OCI-LY7 (cell line): ENCODE data around the gene PTPN18. TPM values are rescaled to one million over a fixed set of nuclear protein-coding genes. Genes with fewer than 3 reads are reported as not detected.

Experiments used
- BruUV-seq: library from RNA; stranded (reverse); fragments of 400-500 nt; replicated peaks from 2 replicates; lab custom pipeline; 2021; lab: Mats Ljungman, UMichigan
- CTCF ChIA-PET: fragments of 300-600 bp; sonication (Branson Sonifier 250); formaldehyde crosslinking; loops from one replicate; lab custom pipeline; 2022; ENCODE audit warnings: antibody characterized with exemption; ENCODE audit not compliant: unreplicated experiment; lab: Charles Lee
- POLR2A ChIA-PET: fragments of 300-600 bp; sonication (Branson Sonifier 250); formaldehyde crosslinking; loops from one replicate; lab custom pipeline; 2022; ENCODE audit warnings: antibody characterized with exemption; lab: Charles Lee
- DNase-seq: peaks from one replicate; pipeline ENCODE4 v3.0.0-alpha.2; 2015; ENCODE audit warnings: low spot score
- H2AFZ ChIP-seq: fragments of 200-600 bp; sonication (generic), shearing (Covaris generic); 2 replicates; pipeline ENCODE4 v1.6.1; 2014; ENCODE audit warnings: mild to moderate bottlenecking, antibody characterized with exemption, low read length, moderate library complexity
- H3K27ac ChIP-seq: fragments of 200-600 bp; sonication (generic); 2 replicates; pipeline ENCODE4 v1.5.1; 2014; ENCODE audit warnings: mixed run types, low read depth, mild to moderate bottlenecking, moderate library complexity, low read length, inconsistent platforms; ENCODE audit not compliant: poor library complexity, severe bottlenecking
- H3K36me3 ChIP-seq: fragments of 200-600 bp; sonication (generic); 2 replicates; pipeline ENCODE4 v1.6.1; 2014; ENCODE audit warnings: mild to moderate bottlenecking, antibody characterized with exemption, low read length, moderate library complexity, mixed read lengths; ENCODE audit not compliant: insufficient read depth
- H3K4me1 ChIP-seq: fragments of 200-600 bp; sonication (generic); 2 replicates; pipeline ENCODE4 v1.5.1; 2014; ENCODE audit warnings: mild to moderate bottlenecking, low read length; ENCODE audit not compliant: insufficient read depth, poor library complexity, severe bottlenecking
- H3K4me2 ChIP-seq: fragments of 200-600 bp; sonication (generic); 2 replicates; pipeline ENCODE4 v1.6.1; 2014; ENCODE audit warnings: mild to moderate bottlenecking, low read length
- H3K4me3 ChIP-seq: fragments of 200-600 bp; sonication (generic); 2 replicates; pipeline ENCODE4 v1.5.1; 2014; ENCODE audit warnings: mild to moderate bottlenecking, low read depth, low read length; ENCODE audit not compliant: poor library complexity, severe bottlenecking
- H3K79me2 ChIP-seq: fragments of 200-600 bp; sonication (generic); 2 replicates; pipeline ENCODE4 v1.6.1; 2016; ENCODE audit warnings: low read depth, mild to moderate bottlenecking, low read length, moderate library complexity, mixed read lengths; ENCODE audit not compliant: insufficient read depth
- H3K9me2 ChIP-seq: fragments of 200-600 bp; sonication (generic); 2 replicates; pipeline ENCODE4 v1.6.1; 2016; ENCODE audit warnings: mild to moderate bottlenecking, low read length, mixed read lengths; ENCODE audit not compliant: insufficient read depth
- H3K9me3 ChIP-seq: fragments of 200-600 bp; sonication (generic); 2 replicates; pipeline ENCODE4 v1.6.1; 2014; ENCODE audit warnings: mild to moderate bottlenecking, mixed run types, low read length, mixed read lengths
- H4K20me1 ChIP-seq: fragments of 200-600 bp; sonication (generic); 2 replicates; pipeline ENCODE4 v1.6.1; 2014; ENCODE audit warnings: mild to moderate bottlenecking, antibody characterized with exemption, low read length, moderate library complexity, mixed read lengths; ENCODE audit not compliant: insufficient read depth
- EZH2phosphoT487 ChIP-seq: fragments of 200-600 bp; sonication (generic); IDR thresholded peaks from 2 replicates; pipeline ENCODE4 v1.6.1; 2018; ENCODE audit warnings: low read depth, borderline replicate concordance, mild to moderate bottlenecking, mixed run types, antibody characterized with exemption, low read length, moderate library complexity, mixed read lengths
- intact Hi-C: fragments of 100-400 bp; cut with micrococcal nuclease; formaldehyde crosslinking; loops from one replicate; pipeline ENCODE4 v1.10.0; 2022; ENCODE audit not compliant: unreplicated experiment
- total RNA-seq, 2 experiments: library from RNA; depleted of rRNA in 1 of 2; stranded (reverse); fragments of >200 nt in 1 of 2; shearing (Covaris generic) in 1 of 2; gene quantifications; 2 replicates each; pipeline ENCODE4 v1.2.3, GENCODE V29; 2014 to 2022
- TF ChIP-seq, protein P1 (sequence below): fragments of 200-600 bp; sonication (generic); conservative IDR thresholded peaks from 2 replicates; pipeline ENCODE4 v1.5.1; 2014; ENCODE audit warnings: mild to moderate bottlenecking, antibody characterized with exemption, low read length, moderate library complexity, mixed read lengths

PTPN18 gene
- total RNA-seq, 2 experiments from 2014 or later: 96.6 to 309 TPM

DNA sequence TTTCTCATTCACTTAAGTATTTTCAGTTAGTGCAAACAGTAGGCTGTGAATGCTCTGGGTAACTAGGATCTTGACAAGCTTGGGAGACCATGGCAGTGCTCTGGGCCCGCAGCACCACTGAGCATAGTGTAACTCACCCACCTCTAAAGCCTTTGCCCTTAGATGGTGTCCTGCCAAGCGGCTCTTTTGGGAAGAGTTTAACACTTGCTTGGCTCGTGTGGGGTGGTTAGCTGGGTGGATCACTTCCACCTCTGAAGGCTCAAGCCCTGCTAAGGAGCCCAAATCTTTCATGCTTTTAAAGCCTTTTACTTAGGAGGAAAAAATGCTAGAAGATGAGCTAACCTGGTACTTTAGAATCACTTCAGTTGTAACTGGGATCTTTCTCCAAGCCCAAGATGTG is 33.9 kb downstream of the PTPN18 start:
- Histone ChIP-seq H3K79me2 (no peaks in the 10 kb centered on the region; the same call in 1 of the 2 replicates), H3K4me3 (peak overlapping the region; percentile 61), H3K9me3 (no peaks in the 10 kb centered on the region), H3K36me3 (no peaks in the 10 kb centered on the region), H4K20me1 (no peaks in the 10 kb centered on the region), H3K27ac (peak overlapping the region; percentile 100), H3K9me2 (no peaks in the 10 kb centered on the region), H3K4me1 (peaks cover 88% of the 10 kb centered on the region), H2AFZ (no peak overlapping the region), H3K4me2 (peak overlapping the region; percentile 91)
- TF ChIP-seq EZH2phosphoT487: no peak
- TF ChIP-seq, protein P1, sequence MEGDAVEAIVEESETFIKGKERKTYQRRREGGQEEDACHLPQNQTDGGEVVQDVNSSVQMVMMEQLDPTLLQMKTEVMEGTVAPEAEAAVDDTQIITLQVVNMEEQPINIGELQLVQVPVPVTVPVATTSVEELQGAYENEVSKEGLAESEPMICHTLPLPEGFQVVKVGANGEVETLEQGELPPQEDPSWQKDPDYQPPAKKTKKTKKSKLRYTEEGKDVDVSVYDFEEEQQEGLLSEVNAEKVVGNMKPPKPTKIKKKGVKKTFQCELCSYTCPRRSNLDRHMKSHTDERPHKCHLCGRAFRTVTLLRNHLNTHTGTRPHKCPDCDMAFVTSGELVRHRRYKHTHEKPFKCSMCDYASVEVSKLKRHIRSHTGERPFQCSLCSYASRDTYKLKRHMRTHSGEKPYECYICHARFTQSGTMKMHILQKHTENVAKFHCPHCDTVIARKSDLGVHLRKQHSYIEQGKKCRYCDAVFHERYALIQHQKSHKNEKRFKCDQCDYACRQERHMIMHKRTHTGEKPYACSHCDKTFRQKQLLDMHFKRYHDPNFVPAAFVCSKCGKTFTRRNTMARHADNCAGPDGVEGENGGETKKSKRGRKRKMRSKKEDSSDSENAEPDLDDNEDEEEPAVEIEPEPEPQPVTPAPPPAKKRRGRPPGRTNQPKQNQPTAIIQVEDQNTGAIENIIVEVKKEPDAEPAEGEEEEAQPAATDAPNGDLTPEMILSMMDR: no peak
- intact Hi-C loops: loop anchor here (1.0 to 5.0 kb wide), 2 partner anchors 17 to 207 kb away; partner anchors contain the start of genes MZT2B and SMPD4
- BruUV-seq: no TSS peak
- DNase-seq: no peak
- POLR2A ChIA-PET: interaction anchor here (1.4 to 10.8 kb wide), 6 partner anchors 13 to 48 kb away, joined by 8 to 209 read pairs (median 12); partner anchors contain the start of genes IMP4 and PTPN18
- CTCF ChIA-PET: interaction anchor here (1.6 to 3.3 kb wide), 6 partner anchors 10 to 48 kb away, joined by 4 to 14 read pairs (median 8); partner anchors contain the start of gene IMP4

GRCh38 chr2:130390460-130391057 is 34.7 kb downstream of the PTPN18 start:
- intact Hi-C loops: loop anchor here (1.0 kb wide), 1 partner anchor 18 kb away; no protein-coding TSS in a partner anchor
- no peak for TF ChIP-seq EZH2phosphoT487
- H3K36me3 ChIP-seq: no peaks in the 10 kb centered on the region
- H3K27ac ChIP-seq: peak overlapping the region; percentile 100
- no peaks in the 10 kb centered on the region for H3K9me2 ChIP-seq
- CTCF ChIA-PET: interaction anchor here (0.6 to 2.2 kb wide), 7 partner anchors 11 to 49 kb away, joined by 3 to 9 read pairs (median 4); partner anchors contain the start of gene IMP4
- POLR2A ChIA-PET: interaction anchor here (0.6 to 10.8 kb wide), 7 partner anchors 14 to 1170 kb away, joined by 4 to 209 read pairs (median 12); partner anchors contain the start of genes IMP4 and PTPN18
- no peaks in the 10 kb centered on the region; the same call in 1 of the 2 replicates for H3K79me2 ChIP-seq
- peak overlapping the region; percentile 61 for H3K4me3 ChIP-seq
- peak overlapping the region; percentile 91 for H3K4me2 ChIP-seq
- DNase-seq: peak; percentile 79
- H2AFZ ChIP-seq: peak overlapping the region; percentile 65
- BruUV-seq: no TSS peak
- no peaks in the 10 kb centered on the region for H4K20me1 ChIP-seq
- H3K9me3 ChIP-seq: no peaks in the 10 kb centered on the region
- peaks cover 81% of the 10 kb centered on the region for H3K4me1 ChIP-seq

- H3K36me3 ChIP-seq: no peaks in the 10 kb centered on the region
- peak overlapping the region; percentile 61 for H3K4me3 ChIP-seq
- H3K27ac ChIP-seq: peak overlapping the region; percentile 100
- no TSS peak for BruUV-seq
- H3K4me1 ChIP-seq: peaks cover 73% of the 10 kb centered on the region
- DNase-seq: peak; percentile 76
- ChIA-PET CTCF (interaction anchor here (0.6 to 2.2 kb wide), 6 partner anchors 12 to 49 kb away, joined by 3 to 9 read pairs (median 6); partner anchors contain the start of gene IMP4), POLR2A (interaction anchor here (0.6 to 10.8 kb wide), 10 partner anchors 14 to 50 kb away, joined by 3 to 209 read pairs (median 10); partner anchors contain the start of genes IMP4 and PTPN18)
- H3K79me2 ChIP-seq: no peaks in the 10 kb centered on the region; the same call in 1 of the 2 replicates
- TF ChIP-seq, protein P1: no peak
- no peak for TF ChIP-seq EZH2phosphoT487
- no peaks in the 10 kb centered on the region for H3K9me3 ChIP-seq
- H2AFZ ChIP-seq: peak overlapping the region; percentile 65
- H4K20me1 ChIP-seq: no peaks in the 10 kb centered on the region
- H3K9me2 ChIP-seq: no peaks in the 10 kb centered on the region
- intact Hi-C loops: no loop called here
- H3K4me2 ChIP-seq: peak overlapping the region; percentile 91
Observed at GRCh38 chr2:130391058-130391871, 35.4 kb downstream of the PTPN18 start.
